CD4-positive, alpha-beta T cell treated with Interferon alpha-2 for 1 hour (primary cell): Measurements from ENCODE around the gene CLSTN3.

Experiments used
- DNase-seq, 2 donors: peaks; one replicate each; pipeline ENCODE4 v3.0.0-alpha.2; 2020 to 2022

Gene CLSTN3

DNA sequence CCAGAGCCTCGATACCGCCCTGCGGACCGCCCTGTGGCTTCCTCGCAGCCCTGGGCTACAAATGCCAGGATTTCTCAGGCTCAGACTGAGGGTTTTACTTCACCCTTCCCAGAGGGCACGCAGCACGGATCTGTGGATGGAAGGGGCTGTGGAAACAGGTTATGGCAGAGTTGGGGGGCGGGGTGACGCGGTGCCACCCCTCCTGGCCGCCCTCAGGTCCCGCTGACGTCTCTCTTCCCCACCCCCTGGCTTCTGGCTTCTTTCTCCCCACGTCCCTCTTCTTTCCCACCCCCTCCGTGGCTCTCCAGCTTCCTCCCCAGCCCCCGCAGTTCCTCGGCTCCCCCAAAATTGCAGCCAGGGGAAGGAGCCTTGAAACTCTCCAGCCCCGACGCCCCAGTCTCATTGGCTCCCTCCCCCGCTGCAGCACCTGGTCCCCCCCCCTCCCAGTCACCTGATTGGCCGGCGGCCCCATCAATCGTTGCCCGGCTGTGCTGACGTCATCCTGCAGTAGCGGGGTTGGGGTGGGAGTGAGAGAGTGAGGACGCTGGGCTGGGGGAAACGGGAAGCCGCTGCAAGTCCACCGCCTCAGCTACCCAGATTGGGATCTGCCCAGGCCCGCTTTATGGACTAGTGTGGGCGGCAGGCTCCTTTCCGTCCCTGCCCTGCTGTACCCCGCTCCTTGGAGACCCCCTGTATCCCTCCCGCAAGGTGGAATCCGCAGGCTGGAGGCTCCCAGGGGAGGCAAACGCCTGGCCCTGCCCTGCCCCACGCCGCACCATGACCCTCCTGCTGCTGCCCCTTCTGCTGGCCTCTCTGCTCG lies at the start of gene CLSTN3:
CLSTN3 (plus strand) TSS at position 500 of the 820 bp plus-strand sequence; CDS start at position 778, 278 bp downstream.
- peak; percentile 83 to 92 for DNase-seq

DNA sequence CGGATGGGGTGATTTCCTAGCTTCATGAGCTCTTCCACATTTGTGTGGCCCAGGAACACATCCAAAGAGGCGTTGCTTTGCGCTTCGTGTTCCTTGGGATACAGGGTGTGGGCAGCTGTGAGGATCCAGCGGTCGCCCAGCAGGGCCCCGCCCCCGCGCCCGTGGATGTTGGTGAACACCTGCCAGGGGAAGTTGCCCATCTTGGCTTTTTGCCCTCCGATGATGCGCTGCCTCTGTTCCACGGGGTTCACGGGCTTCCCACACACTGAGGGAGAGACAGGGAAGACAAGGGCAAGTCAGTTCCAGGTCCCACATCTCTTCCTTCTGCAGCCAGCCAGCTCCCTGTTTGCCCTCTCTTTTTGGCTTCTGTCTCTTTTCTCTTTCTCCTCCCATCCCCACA lies 49.1 kb upstream of the CLSTN3 start:
- DNase-seq: no peak

GRCh38 chr12:7083125-7083524 lies 47.0 kb upstream of the CLSTN3 start:
- DNase-seq: no peak

DNA sequence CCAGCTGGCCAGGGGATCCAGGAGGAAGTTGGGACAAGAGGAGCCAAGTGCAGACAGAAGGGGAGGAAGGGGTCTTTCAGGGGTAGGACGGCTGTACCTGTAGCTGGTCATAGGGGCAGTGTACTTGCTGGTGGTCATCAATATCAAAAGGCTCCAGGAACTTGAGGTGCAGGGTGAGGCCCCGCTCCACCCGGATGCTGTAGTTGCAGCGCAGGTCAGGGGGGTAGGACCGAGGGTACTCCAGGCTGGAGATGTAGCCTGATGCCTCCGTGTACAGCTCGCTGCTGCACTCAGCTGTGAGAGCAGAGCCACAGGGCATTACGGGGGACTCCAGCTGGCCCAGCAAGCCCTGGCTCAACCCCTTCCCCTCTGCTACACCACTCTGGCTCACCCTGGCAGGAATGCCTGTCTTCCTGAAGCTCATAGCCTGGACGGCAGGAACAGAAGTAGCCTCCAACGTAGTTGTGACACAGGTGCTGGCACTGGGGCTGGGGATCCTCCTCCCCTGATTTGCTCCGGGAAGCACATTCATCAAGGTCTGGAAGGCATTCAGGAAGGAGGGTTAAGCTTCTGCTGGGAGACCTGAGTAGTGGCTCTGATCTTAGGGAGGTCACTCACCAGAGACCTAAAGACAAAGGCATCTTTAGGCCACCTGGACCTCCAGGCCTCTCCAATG lies 40.8 kb upstream of the CLSTN3 start:
- DNase-seq: no peak

GRCh38 chr12:7090222-7090998 lies 39.8 kb upstream of the CLSTN3 start:
- DNase-seq: no peak

DNA sequence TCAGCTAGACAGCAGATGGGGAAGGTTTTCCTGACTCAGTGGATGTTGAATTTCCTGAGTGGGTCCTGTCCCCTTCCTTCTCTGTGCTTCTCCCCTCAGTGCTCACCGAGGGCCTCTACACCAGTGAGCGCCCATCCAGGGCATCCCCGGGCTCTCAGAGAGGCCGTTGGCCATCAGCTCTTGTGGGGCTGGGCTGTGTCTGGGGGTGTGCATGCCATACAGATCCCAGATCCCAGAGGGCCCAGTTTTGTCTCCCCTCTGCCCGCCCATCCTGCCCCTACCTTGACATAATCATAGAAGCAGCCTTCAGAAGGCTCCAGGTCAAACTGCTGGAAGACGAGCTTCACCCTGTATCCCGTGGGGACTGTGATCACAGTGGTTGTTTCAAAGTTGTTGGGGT lies 39.0 kb upstream of the CLSTN3 start:
- no peak for DNase-seq

GRCh38 chr12:7091660-7092228 lies 38.4 kb upstream of the CLSTN3 start:
- no peak for DNase-seq

GRCh38 chr12:7092229-7092985 lies 37.8 kb upstream of the CLSTN3 start, which contains the start of gene C1R:
Gene C1R, minus strand, starts transcription at chr12:7092445. Its CDS starts 57 bp downstream, at chr12:7092388.
- DNase-seq: peak; percentile 58 to 74

DNA sequence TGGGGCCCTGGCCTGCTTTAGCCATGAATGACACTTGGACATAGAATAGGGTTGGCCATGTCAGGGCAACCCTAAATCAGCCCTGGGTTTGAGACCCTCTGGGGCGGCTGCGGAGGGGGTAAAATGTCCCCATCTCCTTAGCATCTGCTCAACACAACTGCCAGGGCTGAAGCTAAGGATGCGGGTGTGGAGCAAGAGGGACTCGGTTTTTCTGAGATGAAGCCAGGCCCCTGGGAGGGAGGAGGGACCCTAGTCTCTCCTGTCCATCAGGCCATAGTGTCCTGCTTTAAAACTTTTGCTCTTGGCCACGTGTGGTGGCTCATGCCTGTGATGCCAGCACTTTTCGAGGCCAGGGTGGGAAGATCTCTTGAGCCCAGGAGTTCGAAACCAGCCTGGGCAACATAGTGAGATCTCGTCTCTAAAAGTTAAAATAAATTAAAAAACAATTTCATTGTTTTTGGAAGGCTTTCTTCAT lies 37.1 kb upstream of the CLSTN3 start:
- DNase-seq: no peak

GRCh38 chr12:7093486-7093885 lies 36.7 kb upstream of the CLSTN3 start:
- no peak for DNase-seq

DNA sequence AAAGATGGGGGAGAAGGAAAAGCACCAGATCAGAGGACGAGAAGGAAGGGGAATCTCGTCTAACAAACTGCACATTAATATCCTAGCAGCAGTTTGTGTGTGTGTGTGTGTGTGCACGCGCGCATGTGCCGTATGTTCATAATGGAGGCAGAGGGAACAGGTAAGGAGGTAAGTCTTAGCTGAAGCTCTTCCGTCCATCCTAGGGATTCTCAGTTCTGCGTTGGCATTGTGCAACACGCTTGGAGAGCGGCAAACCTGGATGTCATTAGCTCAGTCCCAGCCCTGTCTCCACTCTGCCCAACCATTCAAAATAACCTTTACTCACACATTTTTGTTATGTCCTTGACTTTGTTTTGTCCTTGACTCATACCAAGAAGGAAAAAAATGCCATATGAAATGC lies 36.3 kb upstream of the CLSTN3 start:
- no peak for DNase-seq

DNA sequence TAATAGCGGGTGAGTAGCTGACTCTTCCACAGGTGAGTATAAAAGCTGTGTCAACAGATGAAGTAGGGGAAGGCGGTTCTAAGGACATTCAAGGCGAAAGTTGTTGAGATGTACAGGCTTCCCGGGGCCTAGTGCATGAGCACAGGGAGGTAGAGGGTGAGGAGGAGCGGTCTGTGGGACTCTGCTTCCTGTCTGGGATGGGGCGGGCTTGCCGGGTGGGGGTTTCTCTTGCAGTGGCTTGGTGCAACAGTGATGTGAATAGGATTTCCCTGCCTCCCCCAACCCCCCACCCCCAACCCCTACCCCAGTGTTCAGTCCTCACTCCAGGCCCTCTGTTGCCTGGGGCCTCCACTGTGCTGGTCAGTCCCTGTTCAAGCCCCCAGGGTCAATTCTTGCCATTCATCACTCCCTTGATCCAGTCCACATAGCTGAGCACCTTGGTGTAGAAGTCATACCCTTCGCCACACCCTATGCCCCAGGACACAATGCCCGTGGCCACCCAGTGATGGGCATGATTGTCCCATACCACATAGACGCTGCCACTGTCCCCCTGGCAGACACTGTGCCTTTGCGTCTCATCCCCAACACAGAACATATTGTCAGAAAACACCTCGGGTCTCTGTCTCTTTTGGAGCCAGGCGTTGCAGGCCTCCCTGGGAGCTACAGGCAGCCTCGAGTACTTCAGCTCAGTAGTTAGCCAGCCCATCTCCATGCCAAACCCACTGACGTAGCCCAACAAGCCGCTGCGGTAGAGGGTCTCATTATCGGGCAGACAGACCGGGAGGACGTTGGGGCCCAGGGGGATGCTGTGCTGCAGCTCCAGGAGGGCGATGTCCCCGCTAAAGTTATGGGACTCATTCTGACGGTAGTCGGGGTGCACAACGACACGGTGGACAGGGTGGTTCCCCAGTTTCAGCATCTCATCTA lies 33.9 kb upstream of the CLSTN3 start:
- no peak for DNase-seq

DNA sequence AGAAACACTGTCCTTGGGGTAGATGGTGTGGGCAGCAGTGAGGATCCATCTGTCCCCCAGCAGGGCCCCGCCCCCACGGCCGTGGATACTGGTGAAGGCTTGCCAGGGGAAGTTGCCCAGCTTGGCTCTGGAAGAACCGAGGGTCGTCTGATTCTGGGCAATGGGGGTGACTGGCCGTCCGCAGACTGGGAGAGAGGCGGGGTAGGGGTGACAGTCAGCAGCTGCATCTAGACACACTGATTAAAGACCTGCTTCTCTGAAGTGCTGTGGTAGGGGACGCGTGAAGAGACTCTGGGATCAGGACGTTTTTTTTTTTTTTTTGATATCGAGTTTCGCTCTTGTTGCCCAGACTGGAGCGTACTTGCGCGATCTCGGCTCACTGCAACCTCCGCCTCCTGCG lies 33.2 kb upstream of the CLSTN3 start:
- DNase-seq: no peak

DNA sequence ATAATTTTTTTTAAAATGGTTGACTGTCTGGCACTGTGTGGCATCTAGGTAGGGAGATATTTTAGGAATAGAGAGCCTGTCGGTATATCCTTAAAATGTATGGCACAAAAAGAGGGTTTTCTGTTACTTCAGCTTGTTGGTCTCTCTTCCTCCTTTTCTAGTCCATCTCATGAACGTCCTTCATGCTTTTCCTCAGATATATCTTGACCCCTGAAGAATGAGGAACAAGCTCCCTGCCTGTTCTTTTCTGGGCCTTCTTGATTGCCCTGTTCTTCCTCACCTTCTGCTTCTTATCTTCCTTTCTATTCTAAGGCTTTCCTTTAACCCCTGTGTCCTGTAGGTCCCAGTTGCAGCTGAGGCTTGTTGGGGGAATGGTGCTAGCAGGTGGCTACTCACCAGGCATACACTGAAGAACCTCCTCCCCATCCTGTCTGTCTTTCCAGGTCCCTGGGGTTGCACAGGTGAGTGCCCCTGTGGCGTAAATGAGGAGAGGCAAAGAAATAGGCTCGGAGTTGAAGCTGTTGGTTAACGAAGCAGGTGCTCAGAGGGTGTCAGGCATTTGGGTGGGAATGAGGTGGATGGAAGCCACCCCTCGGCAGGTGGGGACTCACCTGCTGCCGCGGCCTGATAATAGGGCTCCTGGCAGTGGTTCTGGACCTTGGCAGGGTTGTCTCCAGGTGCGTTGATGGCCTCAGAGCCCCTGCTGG lies 30.7 kb upstream of the CLSTN3 start:
- DNase-seq: no peak

DNA sequence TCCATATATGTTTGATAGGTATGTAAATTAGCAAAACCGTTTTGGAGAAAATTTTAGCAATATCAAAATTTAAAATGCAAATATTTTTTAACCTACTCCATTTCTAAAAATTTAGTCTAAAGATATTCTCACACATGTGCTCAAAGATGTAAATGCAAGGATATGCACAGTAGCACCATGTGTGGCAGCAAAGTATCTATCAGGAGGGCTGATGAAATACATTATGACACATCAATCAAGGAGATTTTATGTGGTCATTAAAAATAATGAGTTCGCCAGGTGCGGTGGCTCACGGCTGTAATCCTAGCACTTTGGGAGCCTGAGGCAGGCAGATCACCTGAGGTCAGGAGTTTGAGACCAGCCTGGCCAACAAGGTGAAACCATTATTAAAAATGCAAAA lies 29.9 kb upstream of the CLSTN3 start:
- DNase-seq: no peak

DNA sequence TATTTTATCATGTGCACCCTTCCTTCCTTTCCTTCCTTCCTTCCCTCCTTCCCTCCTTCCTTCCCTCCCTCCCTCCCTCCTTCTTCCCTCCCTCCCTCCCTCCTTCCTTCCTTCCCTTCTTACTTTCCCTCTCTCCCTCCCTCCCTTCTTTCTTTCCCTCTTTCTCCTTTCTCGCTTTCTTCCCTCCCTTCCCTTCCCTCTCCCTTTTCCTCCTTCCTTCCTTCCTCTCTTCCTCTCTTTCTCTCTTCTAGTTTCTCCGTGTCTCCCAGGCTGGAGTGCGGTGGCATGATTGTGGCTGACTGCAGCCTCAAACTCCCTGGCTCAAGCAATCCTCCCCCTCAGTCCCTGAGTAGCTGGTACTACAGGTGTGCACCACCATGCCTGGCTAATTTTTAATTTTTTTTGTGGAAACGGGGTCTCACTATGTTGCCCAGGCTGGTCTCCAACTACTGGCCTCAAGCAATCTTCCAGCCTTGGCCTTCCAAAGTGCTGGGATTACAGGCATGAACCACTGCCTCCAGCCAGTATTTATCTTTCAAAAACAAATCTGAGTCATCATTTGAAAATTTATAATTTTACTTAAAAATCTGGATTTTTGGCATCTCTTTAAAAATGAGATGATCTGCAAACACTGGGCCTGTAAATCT lies 29.0 kb upstream of the CLSTN3 start:
- no peak for DNase-seq

GRCh38 chr12:7101694-7102131 lies 28.5 kb upstream of the CLSTN3 start:
- no peak for DNase-seq

DNA sequence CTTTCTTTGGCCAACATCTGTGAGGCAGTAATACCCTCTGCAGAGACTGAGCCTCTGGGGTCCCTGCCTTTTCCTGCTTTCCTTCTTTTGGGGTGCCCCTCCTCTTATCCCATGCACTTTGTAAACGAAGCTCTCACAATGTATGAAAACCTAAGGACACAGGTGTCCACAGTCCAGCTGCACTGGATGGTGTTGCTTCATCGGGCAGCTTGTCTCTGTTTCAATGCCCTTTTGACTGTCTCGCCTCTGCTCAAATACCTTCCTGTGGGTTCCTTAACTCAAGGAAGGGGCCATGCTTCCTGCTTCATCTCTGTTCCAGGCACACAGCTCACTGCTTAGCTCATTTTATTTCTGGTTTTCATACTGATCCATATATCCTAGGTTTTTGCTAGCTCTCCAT lies 27.6 kb upstream of the CLSTN3 start:
- DNase-seq: no peak

DNA sequence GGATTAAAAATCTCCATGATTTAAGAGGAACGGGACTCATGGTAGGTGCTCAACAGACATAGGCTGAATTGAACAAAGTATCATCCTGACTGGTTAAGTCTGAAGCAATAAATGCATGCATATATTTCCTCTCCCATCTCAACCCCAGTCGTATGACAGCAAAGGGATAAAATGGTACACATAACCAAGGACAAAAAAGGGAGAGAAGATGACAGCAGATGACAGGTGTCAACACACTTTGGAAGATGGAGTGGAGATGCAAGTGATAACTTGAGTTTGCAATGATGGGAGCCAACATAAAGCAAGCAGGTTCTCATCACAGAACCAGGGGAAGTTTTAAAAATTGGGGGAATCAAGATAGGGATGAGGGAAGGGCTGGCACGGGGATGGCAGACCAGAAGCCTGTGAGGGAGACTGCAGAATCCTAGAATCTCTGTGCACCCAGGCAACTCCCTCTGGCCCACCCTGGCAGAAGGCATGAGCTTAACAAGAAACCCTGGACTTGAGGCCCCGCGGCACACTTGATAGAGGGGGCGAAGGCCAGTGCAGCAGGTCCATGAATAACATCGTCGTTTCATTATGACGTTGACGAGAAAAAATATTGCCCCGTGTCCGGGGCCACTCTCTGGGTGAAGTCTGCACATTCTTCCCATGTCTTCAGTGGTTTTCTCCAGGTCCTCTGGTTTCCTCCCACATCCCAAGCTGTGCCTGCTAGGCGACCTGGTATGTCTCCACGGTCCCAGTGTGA lies 26.2 kb upstream of the CLSTN3 start:
- DNase-seq: no peak
